OCI-LY3 (cell line): Measurements from ENCODE around the gene NOP9.

Experiments
- H2AFZ ChIP-seq: fragments of 200-600, 300-600 bp; shearing (Covaris generic); 2 replicates; pipeline ENCODE4 v1.6.0; 2014; ENCODE audit warnings: antibody characterized with exemption, low read depth, low read length
- H3K27ac ChIP-seq: fragments of 200-600, 300-600 bp; sonication (generic); 2 replicates; pipeline ENCODE4 v1.5.1; 2014; ENCODE audit warnings: mild to moderate bottlenecking, low read length, moderate library complexity, mixed read lengths
- H3K27me3 ChIP-seq: fragments of 200-600, 300-600 bp; sonication (generic); 2 replicates; pipeline ENCODE4 v1.6.1; 2014; ENCODE audit warnings: low read depth, low read length, mixed read lengths
- H3K36me3 ChIP-seq: fragments of 200-600, 300-600 bp; sonication (generic); replicated peaks from 2 replicates; pipeline ENCODE3; 2014; ENCODE audit warnings: low read depth, low read length, mixed read lengths
- H3K4me1 ChIP-seq: fragments of 300-600, 200-600 bp; sonication (generic); 2 replicates; pipeline ENCODE4 v1.6.1; 2014; ENCODE audit warnings: low read length, mixed read lengths
- H3K4me2 ChIP-seq: fragments of 200-600, 300-600 bp; sonication (generic); 2 replicates; pipeline ENCODE4 v1.6.1; 2014; ENCODE audit warnings: low read length, mixed read lengths
- H3K4me3 ChIP-seq: fragments of 300-600, 200-600 bp; sonication (generic); 2 replicates; pipeline ENCODE4 v1.5.1; 2014; ENCODE audit warnings: antibody characterized with exemption, mild to moderate bottlenecking, low read length, moderate library complexity
- H3K79me2 ChIP-seq: fragments of 300-600, 200-600 bp; shearing (Covaris generic); 2 replicates; pipeline ENCODE4 v1.6.1; 2014; ENCODE audit warnings: mild to moderate bottlenecking, low read length, mixed read lengths
- H3K9ac ChIP-seq: fragments of 300-600, 200-600 bp; shearing (Covaris generic); 2 replicates; pipeline ENCODE4 v1.6.0; 2014; ENCODE audit warnings: mild to moderate bottlenecking, low read length, moderate library complexity
- H3K9me3 ChIP-seq: fragments of 200-600, 300-600 bp; shearing (Covaris generic); 2 replicates; pipeline ENCODE4 v1.6.1; 2014; ENCODE audit warnings: low read length, mixed read lengths; ENCODE audit not compliant: insufficient read depth
- H4K20me1 ChIP-seq: fragments of 200-600, 300-600 bp; sonication (generic); 2 replicates; pipeline ENCODE4 v1.6.1; 2016; ENCODE audit warnings: low read length, mixed read lengths; ENCODE audit not compliant: insufficient read depth
- EZH2phosphoT487 ChIP-seq: fragments of 200-600 bp; shearing (Covaris generic); IDR thresholded peaks from 2 replicates; pipeline ENCODE4 v1.6.1; 2018; ENCODE audit warnings: antibody characterized with exemption, mixed run types, low read depth
- TF ChIP-seq, protein P1 (sequence below): fragments of 200-600, 300-600 bp; sonication (generic); IDR thresholded peaks from 2 replicates; pipeline ENCODE4 v1.5.1; 2014; ENCODE audit warnings: antibody characterized with exemption, low read length, low read depth

Gene NOP9

DNA sequence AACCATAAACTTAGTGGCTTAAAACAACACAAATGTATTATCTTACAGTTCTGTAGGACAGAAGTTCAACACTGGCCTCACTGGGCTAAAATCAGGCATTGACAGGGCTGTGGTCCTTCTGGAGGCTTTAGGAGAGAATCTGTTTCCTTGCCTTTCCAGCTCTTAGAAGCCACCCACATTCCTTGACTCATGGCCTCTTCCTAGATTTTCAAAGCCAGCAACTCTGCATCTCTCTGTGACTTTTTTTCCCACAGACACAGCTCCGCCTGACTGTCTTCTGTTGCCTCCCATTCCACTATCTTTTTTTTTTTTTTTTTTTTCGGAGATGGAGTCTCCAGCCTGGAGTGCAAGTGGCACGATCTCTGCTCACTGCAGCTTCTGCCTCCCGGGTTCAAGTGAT is 56.6 kb downstream of the NOP9 start:
- no peaks in the 10 kb centered on the region for H3K79me2 ChIP-seq
- peaks cover 1% of the 10 kb centered on the region; the same call in 1 of the 2 replicates for H3K4me1 ChIP-seq
- H3K9me3 ChIP-seq = no peaks in the 10 kb centered on the region
- no peaks in the 10 kb centered on the region for H4K20me1 ChIP-seq
- H3K4me2 ChIP-seq = no peak overlapping the region
- no peak overlapping the region for H2AFZ ChIP-seq
- no peak overlapping the region for H3K4me3 ChIP-seq
- no peaks in the 10 kb centered on the region for H3K36me3 ChIP-seq
- H3K9ac ChIP-seq = no peak overlapping the region
- TF ChIP-seq, protein P1, sequence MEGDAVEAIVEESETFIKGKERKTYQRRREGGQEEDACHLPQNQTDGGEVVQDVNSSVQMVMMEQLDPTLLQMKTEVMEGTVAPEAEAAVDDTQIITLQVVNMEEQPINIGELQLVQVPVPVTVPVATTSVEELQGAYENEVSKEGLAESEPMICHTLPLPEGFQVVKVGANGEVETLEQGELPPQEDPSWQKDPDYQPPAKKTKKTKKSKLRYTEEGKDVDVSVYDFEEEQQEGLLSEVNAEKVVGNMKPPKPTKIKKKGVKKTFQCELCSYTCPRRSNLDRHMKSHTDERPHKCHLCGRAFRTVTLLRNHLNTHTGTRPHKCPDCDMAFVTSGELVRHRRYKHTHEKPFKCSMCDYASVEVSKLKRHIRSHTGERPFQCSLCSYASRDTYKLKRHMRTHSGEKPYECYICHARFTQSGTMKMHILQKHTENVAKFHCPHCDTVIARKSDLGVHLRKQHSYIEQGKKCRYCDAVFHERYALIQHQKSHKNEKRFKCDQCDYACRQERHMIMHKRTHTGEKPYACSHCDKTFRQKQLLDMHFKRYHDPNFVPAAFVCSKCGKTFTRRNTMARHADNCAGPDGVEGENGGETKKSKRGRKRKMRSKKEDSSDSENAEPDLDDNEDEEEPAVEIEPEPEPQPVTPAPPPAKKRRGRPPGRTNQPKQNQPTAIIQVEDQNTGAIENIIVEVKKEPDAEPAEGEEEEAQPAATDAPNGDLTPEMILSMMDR = no peak
- TF ChIP-seq EZH2phosphoT487 = no peak
- peaks cover 24% of the 10 kb centered on the region for H3K27me3 ChIP-seq
- H3K27ac ChIP-seq = no peak overlapping the region
